BLaER1 (cell line): ENCODE data around the gene C1orf52.
"Not testable (repeated sequence)": the region's sequence is repeated elsewhere in the genome, so short reads cannot be mapped to it uniquely, and the experiment has no call there.

Experiments
- H3K27ac ChIP-seq: shearing (Covaris generic); formaldehyde crosslinking; 2 replicates; pipeline ENCODE4 v1.8.1; 2022
- H3K27me3 ChIP-seq: shearing (Covaris generic); formaldehyde crosslinking; 2 replicates; pipeline ENCODE4 v1.8.1; 2022
- H3K36me3 ChIP-seq: shearing (Covaris generic); formaldehyde crosslinking; 2 replicates; pipeline ENCODE4 v1.8.1; 2022
- H3K4me1 ChIP-seq: shearing (Covaris generic); formaldehyde crosslinking; 2 replicates; pipeline ENCODE4 v1.8.1; 2022
- H3K4me2 ChIP-seq: shearing (Covaris generic); formaldehyde crosslinking; 2 replicates; pipeline ENCODE4 v1.8.1; 2022
- H3K4me3 ChIP-seq: shearing (Covaris generic); formaldehyde crosslinking; 2 replicates; pipeline ENCODE4 v1.8.1; 2022
- H3K9ac ChIP-seq: shearing (Covaris generic); formaldehyde crosslinking; 2 replicates; pipeline ENCODE4 v1.8.1; 2022
- H3K9me3 ChIP-seq: shearing (Covaris generic); formaldehyde crosslinking; 2 replicates; pipeline ENCODE4 v1.8.1; 2022
- H4K20me1 ChIP-seq: shearing (Covaris generic); formaldehyde crosslinking; 2 replicates; pipeline ENCODE4 v1.8.1; 2022
- Cebpa-rat ChIP-seq: shearing (Covaris generic); IDR thresholded peaks from 2 replicates; pipeline ENCODE4 v1.8.1; 2022

The C1orf52 gene

DNA sequence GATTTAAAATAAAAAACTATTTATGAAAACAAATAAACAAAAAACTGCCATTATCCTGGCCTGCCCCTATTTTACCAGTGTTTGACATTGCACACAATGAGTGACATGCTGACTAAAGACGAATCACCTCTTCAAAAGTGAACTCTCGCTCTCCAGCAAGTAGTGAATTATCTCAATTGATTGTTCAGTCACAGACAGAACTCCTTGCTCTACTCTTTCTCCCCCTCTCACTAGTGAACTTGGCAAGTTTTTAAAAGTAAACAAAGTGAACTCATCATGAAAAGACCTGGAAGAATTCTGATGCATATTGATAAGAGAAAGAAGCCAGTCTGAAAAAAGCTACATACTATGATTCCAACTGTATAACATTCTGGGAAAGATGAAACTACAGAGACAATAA is 4.7 kb upstream of the C1orf52 start:
- H3K9ac ChIP-seq = no peak overlapping the region
- no peaks in the 10 kb centered on the region for H3K27me3 ChIP-seq
- H3K9me3 ChIP-seq = peaks cover 13% of the 10 kb centered on the region; the same call in 1 of the 2 replicates
- H3K4me1 ChIP-seq = peaks cover 6% of the 10 kb centered on the region
- no peak overlapping the region for H3K4me3 ChIP-seq
- no peak overlapping the region for H3K4me2 ChIP-seq
- H3K27ac ChIP-seq = no peak overlapping the region
- no peak for TF ChIP-seq Cebpa-rat
- peaks cover 25% of the 10 kb centered on the region for H4K20me1 ChIP-seq
- H3K36me3 ChIP-seq = peaks cover 60% of the 10 kb centered on the region

DNA sequence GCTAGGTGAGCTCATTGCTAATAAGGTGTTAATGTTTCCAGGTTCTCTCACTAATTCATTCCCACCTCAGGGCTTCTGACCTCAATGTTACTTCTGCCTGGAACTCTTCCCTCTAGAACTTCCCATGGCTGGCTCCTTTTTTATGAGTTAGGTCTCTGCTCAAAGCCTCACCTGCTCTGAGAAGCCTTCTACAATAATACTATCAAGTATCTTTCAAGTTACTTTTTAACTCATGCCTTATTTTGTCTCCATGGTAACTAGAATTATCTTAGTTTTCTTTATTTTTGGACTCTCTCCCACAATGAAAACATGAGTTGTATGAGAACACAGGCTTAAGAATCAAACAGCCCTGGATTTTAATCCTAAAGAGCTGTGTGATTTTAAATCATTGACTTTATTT is 3.5 kb upstream of the C1orf52 start:
- H3K9me3 ChIP-seq = peaks cover 13% of the 10 kb centered on the region; the same call in 1 of the 2 replicates
- peaks cover 26% of the 10 kb centered on the region for H4K20me1 ChIP-seq
- H3K4me1 ChIP-seq = peaks cover 13% of the 10 kb centered on the region
- no peak for TF ChIP-seq Cebpa-rat
- H3K27me3 ChIP-seq = no peaks in the 10 kb centered on the region
- no peak overlapping the region for H3K9ac ChIP-seq
- H3K36me3 ChIP-seq = peaks cover 50% of the 10 kb centered on the region
- H3K27ac ChIP-seq = no peak overlapping the region
- no peak overlapping the region for H3K4me3 ChIP-seq
- no peak overlapping the region for H3K4me2 ChIP-seq

DNA sequence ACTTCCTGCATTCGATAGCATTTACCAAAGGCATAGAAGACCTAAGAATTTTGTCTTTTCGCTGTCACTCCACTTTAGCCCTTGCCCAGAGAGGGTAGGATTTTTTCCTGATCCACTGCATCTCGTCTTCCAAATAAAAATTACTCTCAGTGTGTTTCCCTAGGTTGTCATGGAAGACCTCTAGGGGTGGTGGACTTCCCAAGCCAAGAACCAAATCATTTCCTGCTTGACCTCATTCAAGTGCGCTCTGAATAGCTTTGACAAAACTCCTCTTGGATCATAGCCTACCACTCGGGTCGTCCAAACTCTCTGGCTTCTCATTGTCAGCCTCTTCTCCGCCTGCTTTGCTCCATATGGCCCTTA is 431 bp upstream of the C1orf52 start:
- Histone ChIP-seq H3K4me1 (peaks cover 29% of the 10 kb centered on the region), H3K4me3 (peak overlapping the region; percentile 97; the same call in 1 of the 2 replicates), H3K9ac (no peak overlapping the region; the same call in 1 of the 2 replicates), H4K20me1 (peaks cover 43% of the 10 kb centered on the region), H3K36me3 (peaks cover 63% of the 10 kb centered on the region), H3K27ac (no peak overlapping the region), H3K27me3 (no peaks in the 10 kb centered on the region), H3K9me3 (peaks cover 13% of the 10 kb centered on the region; the same call in 1 of the 2 replicates), H3K4me2 (peak overlapping the region; percentile 55)
- TF ChIP-seq Cebpa-rat = no peak

DNA sequence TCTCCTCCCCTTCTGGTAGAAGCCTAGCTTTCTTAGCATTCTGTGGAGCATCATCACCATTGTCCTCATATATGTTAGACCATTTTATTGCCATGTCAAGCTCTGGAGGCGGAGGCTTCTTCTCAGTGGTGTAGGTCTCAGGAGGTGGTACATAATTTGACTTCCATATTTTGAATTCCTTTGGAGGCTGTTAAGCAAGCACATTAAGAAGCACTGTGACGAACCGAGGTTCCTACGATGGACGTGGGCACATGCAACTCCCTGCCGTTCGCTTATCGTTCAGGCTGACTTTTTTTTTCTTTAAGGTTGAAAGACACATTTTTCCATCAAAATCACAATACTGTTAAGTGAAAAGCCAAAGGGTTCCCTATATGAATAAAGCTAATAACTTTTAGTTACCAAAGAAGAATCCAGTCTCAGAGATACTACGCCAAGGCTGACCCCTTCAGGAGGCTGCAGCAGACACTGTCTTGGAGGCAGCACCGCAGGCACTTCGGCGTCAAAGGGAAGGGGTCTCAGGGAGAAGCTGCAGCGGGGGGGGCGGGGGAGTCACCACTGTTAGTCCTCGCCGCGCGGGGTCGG is 835 bp downstream of the C1orf52 start:
- H3K4me3 ChIP-seq = peak overlapping the region; percentile 97
- peak overlapping the region; percentile 92 for H3K9ac ChIP-seq
- H3K36me3 ChIP-seq = peaks cover 58% of the 10 kb centered on the region
- H3K27ac ChIP-seq = peak overlapping the region; percentile 80
- no peaks in the 10 kb centered on the region for H3K27me3 ChIP-seq
- TF ChIP-seq Cebpa-rat = no peak
- peak overlapping the region; percentile 98 for H3K4me2 ChIP-seq
- peaks cover 29% of the 10 kb centered on the region for H3K4me1 ChIP-seq
- H3K9me3 ChIP-seq = peaks cover 13% of the 10 kb centered on the region; the same call in 1 of the 2 replicates
- peaks cover 55% of the 10 kb centered on the region for H4K20me1 ChIP-seq

DNA sequence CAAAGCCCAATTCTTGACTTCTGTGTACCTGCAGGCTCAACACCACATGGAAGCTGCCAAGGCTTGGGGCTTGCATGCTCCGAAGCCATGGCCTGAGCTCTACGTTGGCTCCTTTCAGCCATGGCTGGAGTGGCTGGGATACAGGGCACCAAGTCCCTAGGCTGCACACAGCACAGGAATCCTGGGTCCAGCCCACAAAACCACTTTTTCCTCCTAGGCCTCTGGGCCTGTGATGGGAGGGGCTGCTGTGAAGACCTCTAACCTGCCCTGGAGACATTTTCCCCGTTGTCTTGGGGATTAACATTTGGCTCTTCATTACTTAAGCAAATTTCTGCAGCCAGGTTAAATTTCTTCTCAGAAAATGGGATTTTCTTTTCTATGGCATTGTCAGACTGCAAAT is 10.4 kb downstream of the C1orf52 start:
- H3K4me3 ChIP-seq, H3K27me3 ChIP-seq, H3K4me1 ChIP-seq, H3K4me2 ChIP-seq, H3K27ac ChIP-seq, H3K9ac ChIP-seq: not testable (repeated sequence)
- Histone ChIP-seq H3K36me3 (peaks cover 48% of the 10 kb centered on the region), H3K9me3 (peaks cover 23% of the 10 kb centered on the region), H4K20me1 (peaks cover 17% of the 10 kb centered on the region)

DNA sequence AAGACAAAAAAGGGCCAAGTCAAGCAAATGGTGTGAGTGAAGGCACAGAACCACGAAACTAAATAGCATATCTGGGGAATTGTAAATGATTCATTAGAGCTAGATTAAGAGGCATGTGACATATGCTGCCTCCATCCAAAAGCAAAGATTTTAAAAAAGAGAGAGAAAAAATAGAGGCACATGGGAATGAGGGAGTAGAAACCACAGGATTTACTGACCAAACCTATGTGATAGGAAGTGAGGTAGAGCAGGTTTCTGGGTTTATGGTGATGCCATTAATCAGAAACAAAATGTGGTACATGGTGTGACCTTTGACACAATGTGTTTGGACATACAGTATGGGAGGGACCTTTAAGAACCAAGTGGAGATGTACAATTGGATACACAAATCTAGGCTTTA is 13.6 kb downstream of the C1orf52 start:
- Histone ChIP-seq H3K4me1 (0 out of 2 replicates have a peak, but pooled peaks cover under 1% of the 10 kb centered on the region), H3K4me2 (no peak overlapping the region), H3K4me3 (no peak overlapping the region)

DNA sequence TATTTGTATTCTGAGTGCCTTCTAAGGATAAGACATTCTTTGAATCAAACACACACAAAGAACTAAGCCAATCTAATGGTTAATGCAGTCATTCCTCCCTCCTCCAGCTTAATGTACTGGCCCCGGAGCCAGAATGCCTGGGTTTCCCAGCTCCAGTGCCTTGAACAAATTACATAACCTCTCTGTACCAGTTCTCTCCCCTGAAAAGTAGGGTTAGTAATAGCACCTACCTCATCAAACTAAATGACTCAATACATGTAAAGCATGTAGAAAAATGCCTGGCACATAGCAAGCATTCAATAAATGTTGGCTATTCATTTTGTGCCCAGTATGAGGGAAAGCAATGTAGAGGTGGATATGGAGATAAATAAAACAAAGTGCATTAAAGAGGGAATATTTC is 14.0 kb downstream of the C1orf52 start:
- TF ChIP-seq Cebpa-rat = no peak
- no peaks in the 10 kb centered on the region for H4K20me1 ChIP-seq
- 0 out of 2 replicates have a peak, but pooled peaks cover 5% of the 10 kb centered on the region for H3K4me1 ChIP-seq
- H3K27ac ChIP-seq = no peak overlapping the region
- no peak overlapping the region for H3K9ac ChIP-seq
- H3K4me2 ChIP-seq = no peak overlapping the region
- H3K4me3 ChIP-seq = no peak overlapping the region
- no peaks in the 10 kb centered on the region for H3K27me3 ChIP-seq
- peaks cover 22% of the 10 kb centered on the region for H3K9me3 ChIP-seq
- H3K36me3 ChIP-seq = peaks cover 19% of the 10 kb centered on the region

More for the DNA sequence above, 13.6 kb downstream of the C1orf52 start:
- Histone ChIP-seq H3K27me3 (no peaks in the 10 kb centered on the region), H4K20me1 (no peaks in the 10 kb centered on the region), H3K27ac (no peak overlapping the region), H3K9me3 (peaks cover 23% of the 10 kb centered on the region), H3K9ac (no peak overlapping the region), H3K36me3 (peaks cover 24% of the 10 kb centered on the region)
- no peak for TF ChIP-seq Cebpa-rat

DNA sequence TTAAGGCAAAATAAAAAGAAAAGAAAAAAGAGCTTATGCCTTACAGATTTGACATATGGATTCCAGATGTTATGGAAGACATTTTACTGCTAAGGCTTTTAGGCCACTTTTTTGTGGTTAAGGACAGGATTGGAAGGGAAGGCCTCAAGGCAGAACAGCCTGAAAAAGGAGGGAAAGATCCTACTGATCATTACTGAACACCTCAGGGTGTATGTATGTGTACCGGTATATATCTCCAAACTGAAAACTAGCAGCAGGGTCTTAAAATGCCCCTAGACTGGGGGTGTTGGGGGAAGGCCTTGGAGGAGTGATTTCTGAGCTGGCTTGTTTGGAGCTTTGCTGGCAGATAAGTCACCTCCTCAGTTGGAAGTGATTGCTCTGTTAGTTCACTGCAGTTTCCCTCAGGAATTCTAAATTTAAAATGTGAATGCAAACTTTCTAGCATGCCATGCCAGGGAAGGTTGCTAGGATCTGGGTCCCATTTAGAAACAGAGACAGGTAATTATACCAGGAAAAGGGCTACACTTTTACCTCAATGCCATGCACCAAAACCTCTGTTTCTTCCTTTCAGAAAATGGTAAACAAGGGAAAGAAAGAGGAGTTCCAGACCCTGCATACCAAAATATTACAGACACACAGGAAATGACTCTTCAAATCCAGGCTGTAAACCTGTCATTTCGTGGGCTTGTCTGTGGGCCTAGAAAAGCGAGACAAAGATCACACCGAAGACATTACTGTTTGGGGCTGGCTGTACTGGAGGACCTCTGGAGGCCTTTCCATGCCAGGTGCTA is 15.0 kb downstream of the C1orf52 start:
- Histone ChIP-seq H3K4me2 (no peak overlapping the region), H3K27ac (no peak overlapping the region), H3K9ac (no peak overlapping the region), H3K36me3 (peaks cover 10% of the 10 kb centered on the region), H3K4me1 (0 out of 2 replicates have a peak, but pooled peaks cover 6% of the 10 kb centered on the region), H3K9me3 (peaks cover 13% of the 10 kb centered on the region), H3K4me3 (no peak overlapping the region), H4K20me1 (no peaks in the 10 kb centered on the region), H3K27me3 (no peaks in the 10 kb centered on the region)
- TF ChIP-seq Cebpa-rat = no peak

DNA sequence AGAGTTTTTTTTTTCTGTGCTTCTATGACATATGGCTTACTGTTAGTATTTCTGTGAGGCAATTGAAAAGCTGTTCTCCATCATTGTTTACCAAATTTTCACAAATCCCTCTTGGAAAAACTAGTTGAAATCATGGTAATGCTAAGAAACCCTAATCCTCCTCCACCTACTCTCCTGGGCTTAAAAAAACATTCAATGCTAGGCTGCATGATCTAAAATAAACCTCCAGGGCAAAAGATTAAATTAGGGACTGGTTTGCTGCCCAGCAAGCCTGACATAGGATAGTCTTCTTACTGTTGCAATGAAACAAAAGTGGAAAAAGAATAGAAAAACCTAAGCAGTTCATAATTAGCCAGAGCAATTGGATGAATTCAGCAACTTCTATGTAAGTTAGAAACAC is 16.1 kb downstream of the C1orf52 start:
- H3K27ac ChIP-seq = no peak overlapping the region
- H3K4me2 ChIP-seq = no peak overlapping the region
- TF ChIP-seq Cebpa-rat = no peak
- H3K36me3 ChIP-seq = no peaks in the 10 kb centered on the region
- no peak overlapping the region for H3K4me3 ChIP-seq
- no peaks in the 10 kb centered on the region for H4K20me1 ChIP-seq
- no peaks in the 10 kb centered on the region for H3K27me3 ChIP-seq
- H3K9me3 ChIP-seq = peaks cover 2% of the 10 kb centered on the region
- no peak overlapping the region for H3K9ac ChIP-seq
- H3K4me1 ChIP-seq = 0 out of 2 replicates have a peak, but pooled peaks cover 6% of the 10 kb centered on the region

DNA sequence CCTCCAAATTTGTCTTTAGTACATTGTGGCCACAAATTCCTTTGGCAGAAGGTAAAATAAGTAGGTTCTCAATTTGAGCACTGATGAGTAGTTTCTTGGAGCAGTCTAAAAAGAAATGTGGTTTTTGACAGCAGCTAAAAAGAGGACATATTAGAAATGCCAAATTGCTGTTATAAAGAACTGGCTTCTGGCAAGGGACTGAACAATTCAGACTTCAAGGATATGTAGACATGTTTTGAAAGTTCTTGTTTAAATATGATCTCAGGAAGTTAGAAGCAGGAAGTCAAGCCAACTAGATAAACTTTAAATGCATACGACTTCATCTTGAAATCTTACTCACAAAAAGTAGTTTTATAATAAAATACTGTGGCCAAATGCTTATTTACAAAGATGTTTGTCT is 18.8 kb downstream of the C1orf52 start:
- Histone ChIP-seq H3K9me3 (no peaks in the 10 kb centered on the region), H4K20me1 (no peaks in the 10 kb centered on the region), H3K27ac (no peak overlapping the region), H3K27me3 (no peaks in the 10 kb centered on the region), H3K4me1 (0 out of 2 replicates have a peak, but pooled peaks cover 6% of the 10 kb centered on the region), H3K4me3 (no peak overlapping the region), H3K36me3 (no peaks in the 10 kb centered on the region), H3K4me2 (no peak overlapping the region), H3K9ac (no peak overlapping the region)
- no peak for TF ChIP-seq Cebpa-rat
